HFFc6 (cell line): ENCODE measurements around the gene TMPRSS9. TPM values are rescaled to one million over a fixed set of nuclear protein-coding genes. Genes with fewer than 3 reads are reported as not detected.
"Not testable (repeated sequence)": the region's sequence is repeated elsewhere in the genome, so short reads cannot be mapped to it uniquely, and the experiment has no call there.

Experiments
- DNase-seq: peaks from one replicate; pipeline ENCODE4 v3.0.0-alpha.2; 2018
- H3K27ac Mint-ChIP-seq: 2 replicates; pipeline ENCODE4 v1.8.0; 2020; ENCODE audit warnings: mild to moderate bottlenecking, mixed read lengths
- H3K27me3 Mint-ChIP-seq: 2 replicates; pipeline ENCODE4 v1.8.0; 2021; ENCODE audit warnings: mild to moderate bottlenecking, moderate library complexity, mixed read lengths; ENCODE audit not compliant: insufficient read depth
- H3K36me3 Mint-ChIP-seq: 2 replicates; pipeline ENCODE4 v1.8.0; 2021; ENCODE audit warnings: low read depth, mixed read lengths
- H3K4me1 Mint-ChIP-seq: 2 replicates; pipeline ENCODE4 v1.8.0; 2020; ENCODE audit warnings: low read depth, mixed read lengths
- H3K4me3 Mint-ChIP-seq: 2 replicates; pipeline ENCODE4 v1.8.0; 2020; ENCODE audit warnings: mild to moderate bottlenecking, moderate library complexity, mixed read lengths
- H3K9me3 Mint-ChIP-seq: 2 replicates; pipeline ENCODE4 v1.8.0; 2020; ENCODE audit warnings: mild to moderate bottlenecking, mixed read lengths
- CTCF ChIP-seq: fragments of 200-600 bp; sonication (generic); IDR thresholded peaks from 2 replicates; pipeline ENCODE4 v1.5.0; 2021; ENCODE audit warnings: antibody characterized with exemption, mild to moderate bottlenecking
- total RNA-seq, 6 experiments: library from RNA; stranded (reverse); fragmentation: NEBNext Ultra II Directional; extraction: Animal tissue kit (Norgen Biotek cat#: 25700); gene quantifications; 2 replicates in 1 of 6; 3 replicates in 5 of 6; pipeline ENCODE4 v1.2.3, GENCODE V29; 2021

TMPRSS9 gene
- total RNA-seq, 6 experiments from 2014 or later, result not detected

GRCh38 chr19:2345794-2346663, 14.0 kb upstream of the TMPRSS9 start:
- Mint-ChIP-seq H3K27ac (no peak overlapping the region), H3K27me3 (no peaks in the 10 kb centered on the region), H3K4me3 (no peak overlapping the region), H3K9me3 (no peaks in the 10 kb centered on the region), H3K36me3 (peaks cover 7% of the 10 kb centered on the region; the same call in 1 of the 2 replicates), H3K4me1 (no peaks in the 10 kb centered on the region)
- no peak for DNase-seq
- TF ChIP-seq CTCF, result no peak

GRCh38 chr19:2349818-2350217, 10.2 kb upstream of the TMPRSS9 start:
- not testable (repeated sequence) for H3K4me3 Mint-ChIP-seq, H3K36me3 Mint-ChIP-seq, H3K27ac Mint-ChIP-seq, H3K9me3 Mint-ChIP-seq, H3K4me1 Mint-ChIP-seq, H3K27me3 Mint-ChIP-seq, DNase-seq

- Mint-ChIP-seq H3K4me3 (no peak overlapping the region), H3K27me3 (peaks cover 4% of the 10 kb centered on the region; the same call in 1 of the 2 replicates), H3K9me3 (no peaks in the 10 kb centered on the region), H3K27ac (no peak overlapping the region), H3K4me1 (no peaks in the 10 kb centered on the region), H3K36me3 (peaks cover 4% of the 10 kb centered on the region; the same call in 1 of the 2 replicates)
- TF ChIP-seq CTCF, result no peak
- DNase-seq, result no peak
Observed at GRCh38 chr19:2350656-2351055, 9.4 kb upstream of the TMPRSS9 start.

- no peak for DNase-seq
- no peak overlapping the region for H3K4me3 Mint-ChIP-seq
- no peaks in the 10 kb centered on the region for H3K36me3 Mint-ChIP-seq
- no peak for TF ChIP-seq CTCF
- no peak overlapping the region for H3K27ac Mint-ChIP-seq
- peaks cover 4% of the 10 kb centered on the region; the same call in 1 of the 2 replicates for H3K27me3 Mint-ChIP-seq
- H3K9me3 Mint-ChIP-seq, result no peaks in the 10 kb centered on the region
- no peaks in the 10 kb centered on the region for H3K4me1 Mint-ChIP-seq
Observed at GRCh38 chr19:2351591-2351990, 8.5 kb upstream of the TMPRSS9 start.

- H3K9me3 Mint-ChIP-seq, result no peaks in the 10 kb centered on the region
- peaks cover 4% of the 10 kb centered on the region; the same call in 1 of the 2 replicates for H3K27me3 Mint-ChIP-seq
- H3K4me1 Mint-ChIP-seq, result no peaks in the 10 kb centered on the region
- DNase-seq, result no peak
- no peak for TF ChIP-seq CTCF
- H3K27ac Mint-ChIP-seq, result no peak overlapping the region
- H3K36me3 Mint-ChIP-seq, result no peaks in the 10 kb centered on the region
- no peak overlapping the region for H3K4me3 Mint-ChIP-seq
Observed at GRCh38 chr19:2352121-2352520, 7.9 kb upstream of the TMPRSS9 start.

GRCh38 chr19:2353159-2353886, 6.7 kb upstream of the TMPRSS9 start:
- no peak overlapping the region for H3K4me3 Mint-ChIP-seq
- H3K36me3 Mint-ChIP-seq, result no peaks in the 10 kb centered on the region
- peaks cover 5% of the 10 kb centered on the region; the same call in 1 of the 2 replicates for H3K27me3 Mint-ChIP-seq
- no peak for TF ChIP-seq CTCF
- no peak overlapping the region for H3K27ac Mint-ChIP-seq
- no peak for DNase-seq
- no peaks in the 10 kb centered on the region for H3K4me1 Mint-ChIP-seq
- H3K9me3 Mint-ChIP-seq, result no peaks in the 10 kb centered on the region
